HepG2 (cell line): ENCODE measurements around the gene AMDHD1. TPM values are rescaled to one million over a fixed set of nuclear protein-coding genes. Genes with fewer than 3 reads are reported as not detected.

Experiments used
- ARID4A ChIP-seq: sonication (generic); formaldehyde crosslinking; IDR thresholded peaks from 2 replicates; pipeline ENCODE4 v1.5.0; 2020; ENCODE audit warnings: mild to moderate bottlenecking, missing genetic modification reagents, borderline replicate concordance
- ATF3 ChIP-seq: sonication (generic); formaldehyde crosslinking; IDR thresholded peaks from 2 replicates; pipeline ENCODE4 v1.4.0; 2020; ENCODE audit warnings: missing genetic modification reagents
- CSRNP2 ChIP-seq: sonication (generic); formaldehyde crosslinking; conservative IDR thresholded peaks from 2 replicates; pipeline ENCODE4 v1.8.0; 2022; ENCODE audit warnings: low read depth, missing genetic modification reagents
- DRAP1 ChIP-seq: IDR thresholded peaks from 2 replicates; pipeline ENCODE4 v1.6.1; 2016; ENCODE audit warnings: missing genetic modification reagents, missing compliant biosample characterization
- GLI4 ChIP-seq: sonication (generic); formaldehyde crosslinking; IDR thresholded peaks from 2 replicates; pipeline ENCODE4 v1.5.1; 2020; ENCODE audit warnings: missing genetic modification reagents, mild to moderate bottlenecking, moderate library complexity, borderline replicate concordance
- MTF1 ChIP-seq: sonication (generic); formaldehyde crosslinking; IDR thresholded peaks from 2 replicates; pipeline ENCODE4 v1.5.0; 2020; ENCODE audit warnings: missing genetic modification reagents
- NAIF1 ChIP-seq: sonication (generic); formaldehyde crosslinking; IDR thresholded peaks from 2 replicates; pipeline ENCODE4 v1.5.0; 2020; ENCODE audit warnings: mild to moderate bottlenecking, missing genetic modification reagents, borderline replicate concordance
- NR2F2 ChIP-seq: IDR thresholded peaks from 2 replicates; pipeline ENCODE4 v1.6.1; 2012; ENCODE audit warnings: low read depth, inconsistent platforms, borderline replicate concordance
- SMAD1 ChIP-seq: sonication (generic); formaldehyde crosslinking; IDR thresholded peaks from 2 replicates; pipeline ENCODE4 v1.4.0; 2020; ENCODE audit warnings: missing genetic modification reagents, low read depth, mild to moderate bottlenecking, borderline replicate concordance
- SOX5 ChIP-seq: IDR thresholded peaks from 2 replicates; pipeline ENCODE4 v1.6.1; 2016; ENCODE audit warnings: borderline replicate concordance
- TOE1 ChIP-seq: sonication (generic); formaldehyde crosslinking; IDR thresholded peaks from 2 replicates; pipeline ENCODE4 v1.4.0; 2020; ENCODE audit warnings: mild to moderate bottlenecking, missing genetic modification reagents
- TRIM24 ChIP-seq: sonication (generic); formaldehyde crosslinking; IDR thresholded peaks from 2 replicates; pipeline ENCODE4 v1.8.0; 2022; ENCODE audit warnings: mild to moderate bottlenecking, missing genetic modification reagents
- ZFP90 ChIP-seq: sonication (generic); formaldehyde crosslinking; IDR thresholded peaks from 2 replicates; pipeline ENCODE4 v1.8.0; 2022; ENCODE audit warnings: missing genetic modification reagents, mild to moderate bottlenecking, inconsistent platforms, borderline replicate concordance
- ZNF564 ChIP-seq: sonication (generic); formaldehyde crosslinking; IDR thresholded peaks from 2 replicates; pipeline ENCODE4 v1.8.1; 2023; ENCODE audit warnings: mild to moderate bottlenecking, missing genetic modification reagents
- ZNF614 ChIP-seq: IDR thresholded peaks from 2 replicates; pipeline ENCODE4 v1.6.1; 2018; ENCODE audit warnings: missing biosample characterization, missing genetic modification reagents, inconsistent platforms, borderline replicate concordance
- polyA plus RNA-seq, 8 experiments: library from polyadenylated mRNA; depleted of rRNA in 3 of 8; stranded (reverse) in 7 of 8; unstranded in 1 of 8; fragments of >200 nt; fragmentation: Illumina TruSeq in 4 of 8; extraction: Trizol in 4 of 8; gene quantifications; 2 replicates each; pipeline versions ENCODE4 v1.2.1 to v1.2.3, GENCODE V29; 2011 to 2016; ENCODE audit warnings: low read depth in 4 of 8, missing spikeins in 1 of 8, mixed read lengths in 1 of 8; ENCODE audit not compliant: insufficient read depth in 1 of 8
- total RNA-seq, 5 experiments: library from RNA; depleted of rRNA; stranded (reverse); fragments of >200 nt; fragmentation: Illumina TruSeq; extraction: Trizol; gene quantifications; 2 replicates each; pipeline ENCODE4 v1.2.3, GENCODE V29; 2016; ENCODE audit warnings: low read depth in 1 of 5
- TF ChIP-seq, protein P1 (sequence below): sonication (generic); formaldehyde crosslinking; IDR thresholded peaks from 2 replicates; pipeline ENCODE4 v1.5.1; 2020; ENCODE audit warnings: missing genetic modification reagents, mild to moderate bottlenecking, borderline replicate concordance
- TF ChIP-seq, protein P2 (sequence below): sonication (generic); formaldehyde crosslinking; IDR thresholded peaks from 2 replicates; pipeline ENCODE4 v1.4.0; 2020; ENCODE audit warnings: missing genetic modification reagents

AMDHD1 gene
- total and polyA plus RNA-seq, 2 of the 13 experiments (the other 11 are each of a cell fraction or from before 2014, with no cell fraction given): 6.5 to 29.6 TPM

GRCh38 chr12:95949477-95950206, 6.5 kb downstream of the AMDHD1 start (continued):
- TF ChIP-seq ARID4A (CRISPR knock-in tag): no peak; the same call in 1 of the 2 replicates
- no peak for TF ChIP-seq TRIM24 (CRISPR knock-in tag)
- TF ChIP-seq NAIF1: no peak
- TF ChIP-seq, protein P1, sequence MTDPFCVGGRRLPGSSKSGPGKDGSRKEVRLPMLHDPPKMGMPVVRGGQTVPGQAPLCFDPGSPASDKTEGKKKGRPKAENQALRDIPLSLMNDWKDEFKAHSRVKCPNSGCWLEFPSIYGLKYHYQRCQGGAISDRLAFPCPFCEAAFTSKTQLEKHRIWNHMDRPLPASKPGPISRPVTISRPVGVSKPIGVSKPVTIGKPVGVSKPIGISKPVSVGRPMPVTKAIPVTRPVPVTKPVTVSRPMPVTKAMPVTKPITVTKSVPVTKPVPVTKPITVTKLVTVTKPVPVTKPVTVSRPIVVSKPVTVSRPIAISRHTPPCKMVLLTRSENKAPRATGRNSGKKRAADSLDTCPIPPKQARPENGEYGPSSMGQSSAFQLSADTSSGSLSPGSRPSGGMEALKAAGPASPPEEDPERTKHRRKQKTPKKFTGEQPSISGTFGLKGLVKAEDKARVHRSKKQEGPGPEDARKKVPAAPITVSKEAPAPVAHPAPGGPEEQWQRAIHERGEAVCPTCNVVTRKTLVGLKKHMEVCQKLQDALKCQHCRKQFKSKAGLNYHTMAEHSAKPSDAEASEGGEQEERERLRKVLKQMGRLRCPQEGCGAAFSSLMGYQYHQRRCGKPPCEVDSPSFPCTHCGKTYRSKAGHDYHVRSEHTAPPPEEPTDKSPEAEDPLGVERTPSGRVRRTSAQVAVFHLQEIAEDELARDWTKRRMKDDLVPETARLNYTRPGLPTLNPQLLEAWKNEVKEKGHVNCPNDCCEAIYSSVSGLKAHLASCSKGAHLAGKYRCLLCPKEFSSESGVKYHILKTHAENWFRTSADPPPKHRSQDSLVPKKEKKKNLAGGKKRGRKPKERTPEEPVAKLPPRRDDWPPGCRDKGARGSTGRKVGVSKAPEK (CRISPR knock-in tag): no peak
- no peak for TF ChIP-seq CSRNP2
- 0 out of 2 replicates have a peak, but pooled peaks have one; percentile 39 for TF ChIP-seq ZFP90 (CRISPR knock-in tag)
- 0 out of 2 replicates have a peak, but pooled peaks have one; percentile 28 for TF ChIP-seq DRAP1 (CRISPR knock-in tag)
- no peak for TF ChIP-seq GLI4
- peak; percentile 99 for TF ChIP-seq SOX5 (CRISPR knock-in tag)
- TF ChIP-seq, protein P2, sequence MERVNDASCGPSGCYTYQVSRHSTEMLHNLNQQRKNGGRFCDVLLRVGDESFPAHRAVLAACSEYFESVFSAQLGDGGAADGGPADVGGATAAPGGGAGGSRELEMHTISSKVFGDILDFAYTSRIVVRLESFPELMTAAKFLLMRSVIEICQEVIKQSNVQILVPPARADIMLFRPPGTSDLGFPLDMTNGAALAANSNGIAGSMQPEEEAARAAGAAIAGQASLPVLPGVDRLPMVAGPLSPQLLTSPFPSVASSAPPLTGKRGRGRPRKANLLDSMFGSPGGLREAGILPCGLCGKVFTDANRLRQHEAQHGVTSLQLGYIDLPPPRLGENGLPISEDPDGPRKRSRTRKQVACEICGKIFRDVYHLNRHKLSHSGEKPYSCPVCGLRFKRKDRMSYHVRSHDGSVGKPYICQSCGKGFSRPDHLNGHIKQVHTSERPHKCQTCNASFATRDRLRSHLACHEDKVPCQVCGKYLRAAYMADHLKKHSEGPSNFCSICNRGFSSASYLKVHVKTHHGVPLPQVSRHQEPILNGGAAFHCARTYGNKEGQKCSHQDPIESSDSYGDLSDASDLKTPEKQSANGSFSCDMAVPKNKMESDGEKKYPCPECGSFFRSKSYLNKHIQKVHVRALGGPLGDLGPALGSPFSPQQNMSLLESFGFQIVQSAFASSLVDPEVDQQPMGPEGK (CRISPR knock-in tag): peak; percentile 82
- no peak for TF ChIP-seq ZNF614 (CRISPR knock-in tag)
- TF ChIP-seq SMAD1 (CRISPR knock-in tag): no peak
- no peak for TF ChIP-seq ATF3
- TF ChIP-seq ZNF564 (CRISPR knock-in tag): no peak
- no peak for TF ChIP-seq MTF1 (CRISPR knock-in tag)
- peak; percentile 98 for TF ChIP-seq NR2F2
- TF ChIP-seq TOE1 (CRISPR knock-in tag): no peak
